ENCODE data around the gene PRR22.

GRCh38 chr19:5751709-5752108 is 32.8 kb downstream of the PRR22 start:
- no peak for TF ChIP-seq PAX5 (IDR thresholded peaks at IDR 0.05; ENCODE audit: insufficient read depth, low read length, severe bottlenecking)
- TF ChIP-seq POLR2AphosphoS5 (IDR thresholded peaks at IDR 0.05; ENCODE audit: low read depth, low read length), result no peak
- no peak for TF ChIP-seq SPI1 (IDR thresholded peaks at IDR 0.05; ENCODE audit: low read depth, low read length)
- no peak for TF ChIP-seq POLR2A (IDR thresholded peaks at IDR 0.05; ENCODE audit: low read depth, low read length)

All from GM12891 (cell line).